A549 (cell line): ENCODE results near the gene SLC44A2. TPM values are rescaled to one million over a fixed set of nuclear protein-coding genes. Genes with fewer than 3 reads are reported as not detected.

Experiments used
- ATAC-seq, 2 experiments: fragments of 200-7000 bp in 1 of 2; fragments of >200 bp in 1 of 2; cut with Nextera tagmentation in 1 of 2; cut with Tn5 transposase in 1 of 2; 3 replicates each; pipeline versions ENCODE4 v1.8.0 to v1.9.1; 2018 to 2020; ENCODE audit warnings: mild to moderate bottlenecking in 1 of 2, moderate library complexity in 1 of 2
- CTCF ChIA-PET: fragments of 300-600 bp; sonication (Branson Sonifier 250); formaldehyde crosslinking; extraction: SDS; loops from one replicate; lab custom pipeline; 2021; ENCODE audit warnings: antibody characterized with exemption, inconsistent platforms; lab: Yijun Ruan, JAX
- POLR2A ChIA-PET: fragments of 350-600 bp; formaldehyde crosslinking; extraction: SDS; loops from one replicate; lab custom pipeline; 2021; ENCODE audit warnings: antibody characterized with exemption, inconsistent platforms; lab: Yijun Ruan, JAX
- DNase-seq, 2 experiments: peaks; one replicate each; pipeline versions ENCODE4 v3.0.0 to v3.0.0-alpha.2; 2011 to 2016; ENCODE audit warnings: low read depth in 1 of 2, low spot score in 1 of 2
- FAIRE-seq: peaks from 2 replicates; lab custom pipeline; 2011; peaks lifted over from hg19 to GRCh38; lab: Jason Lieb, UNC
- H3K27ac ChIP-seq, 2 experiments: fragments of >200 bp; sonication (Bioruptor Twin); formaldehyde crosslinking; 3 replicates each; pipeline ENCODE4 v1.5.1; 2016 to 2017
- H3K4me1 ChIP-seq: fragments of >200 bp; sonication (Bioruptor Twin); formaldehyde crosslinking; 3 replicates; pipeline ENCODE4 v1.6.1; 2016
- H3K4me2 ChIP-seq: fragments of >200 bp; sonication (Bioruptor Twin); formaldehyde crosslinking; 3 replicates; pipeline ENCODE4 v1.6.1; 2016
- H3K4me3 ChIP-seq: fragments of >200 bp; sonication (Bioruptor Twin); formaldehyde crosslinking; 3 replicates; pipeline ENCODE4 v1.5.1; 2016
- H3K9me3 ChIP-seq: fragments of >200 bp; sonication (Bioruptor Twin); formaldehyde crosslinking; 3 replicates; pipeline ENCODE4 v1.6.1; 2016
- CHD2 ChIP-seq: fragments of 150-350 bp; IDR thresholded peaks from 2 replicates; pipeline ENCODE4 v1.6.1; 2014; ENCODE audit warnings: low read length; ENCODE audit not compliant: partially characterized antibody
- ELK1 ChIP-seq: fragments of 150-350 bp; IDR thresholded peaks from 2 replicates; pipeline ENCODE4 v1.6.1; 2014; ENCODE audit warnings: low read depth, mild to moderate bottlenecking, low read length
- GATA3 ChIP-seq: IDR thresholded peaks from 2 replicates; pipeline ENCODE4 v1.6.1; 2012; ENCODE audit warnings: borderline replicate concordance
- HMGXB4 ChIP-seq: fragments of 250-450 bp; sonication (Bioruptor Pico); IDR thresholded peaks from 2 replicates; pipeline ENCODE4 v1.5.0; 2021; ENCODE audit warnings: mild to moderate bottlenecking, moderate library complexity, borderline replicate concordance
- HOXA7 ChIP-seq: fragments of 250-450 bp; sonication (Bioruptor Pico); IDR thresholded peaks from 2 replicates; pipeline ENCODE4 v1.5.0; 2020; ENCODE audit warnings: mild to moderate bottlenecking, moderate library complexity
- PBX3 ChIP-seq: IDR thresholded peaks from 2 replicates; pipeline ENCODE4 v1.6.1; 2012
- PHF8 ChIP-seq: fragments of 200-600 bp; sonication (generic); IDR thresholded peaks from 2 replicates; pipeline ENCODE4 v1.6.1; 2016; ENCODE audit warnings: low read depth, mild to moderate bottlenecking, antibody characterized with exemption, moderate library complexity, borderline replicate concordance
- POLR2AphosphoS2 ChIP-seq: conservative IDR thresholded peaks from 2 replicates; pipeline ENCODE4 v1.6.1; 2012; ENCODE audit warnings: low read length, improper control_type of control experiment, inconsistent platforms
- REST ChIP-seq: fragments of 200-600 bp; sonication (generic); IDR thresholded peaks from 2 replicates; pipeline ENCODE4 v1.6.1; 2016; ENCODE audit warnings: antibody characterized with exemption, mild to moderate bottlenecking, moderate library complexity
- RFX5 ChIP-seq: fragments of 450-650 bp; IDR thresholded peaks from 2 replicates; pipeline ENCODE4 v1.7.1; 2014; ENCODE audit warnings: antibody characterized with exemption, mild to moderate bottlenecking, moderate library complexity
- TP53 ChIP-seq: fragments of 250-450 bp; sonication (Bioruptor Pico); IDR thresholded peaks from 2 replicates; pipeline ENCODE4 v1.5.0; 2021; ENCODE audit warnings: mild to moderate bottlenecking, moderate library complexity
- ZSCAN20 ChIP-seq: fragments of 250-450 bp; sonication (Bioruptor Pico); IDR thresholded peaks from 2 replicates; pipeline ENCODE4 v1.8.0; 2022; ENCODE audit warnings: mild to moderate bottlenecking, moderate library complexity
- WGBS: methylation state at CpG from one replicate; pipeline ENCODE4 v1.1.6; 2017; ENCODE audit errors: missing lambda C conversion rate; 5-methylcytosine and 5-hydroxymethylcytosine counted together
- polyA plus RNA-seq, 4 experiments: library from polyadenylated mRNA; depleted of rRNA in 3 of 4; stranded (reverse); fragments of >200 nt; fragmentation: RNase III in 1 of 4; extraction: RNeasy Plus Mini Kit Qiagen cat#74134 plus additional on column Dnase treatment in 1 of 4; gene quantifications; 2 replicates in 3 of 4; 3 replicates in 1 of 4; pipeline ENCODE4 v1.2.3, GENCODE V29; 2011 to 2017

SLC44A2 gene
- polyA plus RNA-seq, 2 of the 4 experiments (the other 2 are of a cell fraction) = 8.3 TPM

- H3K9me3 ChIP-seq = no peaks in the 10 kb centered on the region
- FAIRE-seq (no peak), DNase-seq (no peak), ATAC-seq (no peak)
- H3K4me2 ChIP-seq = no peak overlapping the region
- no peak overlapping the region for H3K4me3 ChIP-seq
- WGBS = 94% methylated on average over 7 of the region's 7 CpGs
- ChIA-PET POLR2A (no interaction called here), CTCF (interaction anchor here (5.3 to 5.4 kb wide), 2 partner anchors 12 to 52 kb away, joined by 27 to 33 read pairs; no protein-coding TSS in a partner anchor)
- no peaks in the 10 kb centered on the region for H3K4me1 ChIP-seq
- TF ChIP-seq REST (no peak), HMGXB4 (CRISPR knock-in tag) (no peak)
- H3K27ac ChIP-seq = no peak overlapping the region
Observed at GRCh38 chr19:10593148-10593547, 32.2 kb upstream of the SLC44A2 start.

GRCh38 chr19:10593820-10594637 is 31.3 kb upstream of the SLC44A2 start:
- Histone ChIP-seq H3K4me3 (no peak overlapping the region), H3K4me1 (no peaks in the 10 kb centered on the region), H3K4me2 (no peak overlapping the region)
- no peak; a peak in 1 of 6 replicates for ATAC-seq
- POLR2A ChIA-PET = no interaction called here
- FAIRE-seq = no peak
- CTCF ChIA-PET = interaction anchor here (1.1 to 1.8 kb wide), 3 partner anchors 13 to 51 kb away, joined by 3 to 14 read pairs (median 6); no protein-coding TSS in a partner anchor
- DNase-seq = no peak
- TF ChIP-seq HOXA7 (CRISPR knock-in tag) = no peak
- TF ChIP-seq PHF8 = no peak
- no peak for TF ChIP-seq POLR2AphosphoS2
- no peak for TF ChIP-seq PBX3
- no peak for TF ChIP-seq ELK1
- TF ChIP-seq, all 56 proteins: peak for 0
- WGBS = 61% methylated on average over 9 of the region's 9 CpGs
- Histone ChIP-seq H3K27ac (no peak overlapping the region), H3K9me3 (no peaks in the 10 kb centered on the region)

GRCh38 chr19:10600149-10600548 is 25.2 kb upstream of the SLC44A2 start:
- POLR2A ChIA-PET = no interaction called here
- no peak overlapping the region for H3K4me3 ChIP-seq
- FAIRE-seq (no peak), ATAC-seq (no peak), DNase-seq (no peak)
- 92% methylated on average over 5 of the region's 5 CpGs for WGBS
- no peak overlapping the region for H3K27ac ChIP-seq
- H3K9me3 ChIP-seq = no peaks in the 10 kb centered on the region
- H3K4me2 ChIP-seq = no peak overlapping the region
- TF ChIP-seq ZSCAN20 (CRISPR knock-in tag) (no peak), TP53 (CRISPR knock-in tag) (no peak), GATA3 (no peak), CHD2 (no peak), RFX5 (no peak)
- TF ChIP-seq, all 56 proteins: peak for 0
- peaks cover 8% of the 10 kb centered on the region for H3K4me1 ChIP-seq
- CTCF ChIA-PET = interaction anchor here (1.0 to 1.6 kb wide), 2 partner anchors 19 to 44 kb away, joined by 4 to 5 read pairs; no protein-coding TSS in a partner anchor
